Hindlimb muscle (tissue), 1 donor: ENCODE measurements around the gene FCN3. TPM values are rescaled to one million over a fixed set of nuclear protein-coding genes. Genes with fewer than 3 reads are reported as not detected.

ENCODE experiments used
- DNase-seq: peaks from one replicate; pipeline ENCODE4 v3.0.0-alpha.2; 2013
- polyA plus RNA-seq: library from polyadenylated mRNA; unstranded; fragments of 120-200 nt; gene quantifications from one replicate; pipeline ENCODE4 v1.2.1, GENCODE V29; 2013; ENCODE audit not compliant: insufficient read length

FCN3 gene
- polyA plus RNA-seq, 1 donor = 0.50 TPM

DNA sequence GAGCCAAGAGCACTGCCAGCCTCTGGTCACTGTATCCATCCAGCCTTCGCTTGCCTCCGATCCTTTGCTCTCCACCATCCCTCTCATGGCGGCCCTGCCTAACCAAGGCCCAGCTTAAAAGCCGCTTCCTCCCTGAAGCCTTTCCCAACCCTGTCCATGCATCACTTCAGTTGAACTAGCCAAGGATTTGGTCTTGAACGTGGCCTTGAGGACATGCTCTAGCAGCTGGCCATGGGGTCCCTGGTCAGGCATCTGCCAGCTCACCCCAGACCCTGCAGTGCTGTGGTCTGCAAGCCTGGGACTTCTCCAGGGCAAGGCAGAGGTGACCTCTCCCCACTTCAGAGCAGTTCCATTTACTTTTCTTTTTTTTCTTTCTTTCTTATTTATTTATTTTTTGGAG, 37.9 kb downstream of the FCN3 start:
- DNase-seq = no peak

DNA sequence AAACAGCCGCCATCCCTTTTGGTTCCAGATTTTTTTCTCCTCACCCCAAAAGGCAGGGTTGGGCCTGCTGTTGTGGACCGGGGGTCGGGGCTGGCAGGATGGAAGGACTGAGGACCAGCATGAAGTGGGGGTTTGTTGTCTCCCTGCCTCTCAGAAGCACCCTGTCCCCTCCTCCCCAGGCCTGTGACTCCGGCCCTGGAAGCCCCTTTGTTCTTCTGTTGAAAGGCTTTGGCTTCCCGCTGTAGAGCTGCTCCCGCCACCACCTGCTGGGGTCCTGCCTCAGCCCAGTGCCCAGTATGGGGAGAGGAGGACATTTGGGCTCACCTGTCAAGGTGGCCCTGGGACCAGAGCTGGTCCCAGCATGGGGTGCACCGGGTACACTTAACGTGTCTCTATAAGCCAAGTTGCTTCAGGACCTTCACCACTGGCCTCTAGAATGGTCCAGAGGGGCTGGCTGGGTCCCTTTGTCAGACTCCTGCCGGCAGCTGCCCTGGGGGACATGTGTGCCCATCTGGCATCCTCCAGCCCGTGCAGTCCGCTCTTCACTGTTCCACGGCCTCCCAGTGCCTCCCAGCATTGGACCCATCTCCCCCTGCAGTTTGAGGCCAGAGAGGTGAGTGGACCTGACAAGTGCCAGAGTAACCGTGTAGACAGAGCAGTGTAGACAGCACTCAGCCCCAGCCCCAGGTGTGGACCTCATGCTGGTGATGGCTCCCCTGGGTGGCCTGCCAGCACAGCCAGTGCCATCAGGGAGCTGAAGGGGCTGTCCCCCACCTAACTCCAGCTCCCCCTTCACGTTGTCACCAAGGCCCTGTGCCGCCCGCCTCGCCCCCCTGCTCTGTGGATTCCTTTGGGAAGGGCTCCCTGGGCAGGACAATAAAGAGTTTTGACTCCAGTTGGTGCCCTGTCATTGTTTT, 38.9 kb downstream of the FCN3 start:
- DNase-seq = no peak

DNA sequence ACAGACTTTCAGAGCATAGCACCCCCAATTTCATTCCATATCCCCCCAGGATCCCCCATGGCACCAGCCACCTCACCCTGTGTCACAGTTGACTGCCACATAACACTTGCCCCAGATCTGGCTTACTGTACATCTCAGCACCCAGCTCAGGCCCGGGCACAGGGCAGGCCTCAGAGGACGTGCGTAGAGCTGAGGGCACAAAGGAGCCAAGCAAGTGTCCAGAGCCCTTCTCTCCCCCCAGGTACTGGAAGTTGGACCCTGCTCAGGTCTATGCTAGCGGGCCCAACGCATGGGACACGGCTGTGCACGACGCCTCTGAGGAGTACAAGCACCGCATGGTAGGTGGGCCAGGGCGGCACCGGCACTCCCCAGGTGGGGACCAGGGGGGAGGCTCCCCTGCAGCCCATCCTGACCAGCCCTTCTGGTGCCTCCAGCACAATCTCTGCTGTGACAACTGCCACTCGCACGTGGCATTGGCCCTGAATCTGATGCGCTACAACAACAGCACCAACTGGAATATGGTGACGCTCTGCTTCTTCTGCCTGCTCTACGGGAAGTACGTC, 40.8 kb downstream of the FCN3 start:
- no peak for DNase-seq

DNA sequence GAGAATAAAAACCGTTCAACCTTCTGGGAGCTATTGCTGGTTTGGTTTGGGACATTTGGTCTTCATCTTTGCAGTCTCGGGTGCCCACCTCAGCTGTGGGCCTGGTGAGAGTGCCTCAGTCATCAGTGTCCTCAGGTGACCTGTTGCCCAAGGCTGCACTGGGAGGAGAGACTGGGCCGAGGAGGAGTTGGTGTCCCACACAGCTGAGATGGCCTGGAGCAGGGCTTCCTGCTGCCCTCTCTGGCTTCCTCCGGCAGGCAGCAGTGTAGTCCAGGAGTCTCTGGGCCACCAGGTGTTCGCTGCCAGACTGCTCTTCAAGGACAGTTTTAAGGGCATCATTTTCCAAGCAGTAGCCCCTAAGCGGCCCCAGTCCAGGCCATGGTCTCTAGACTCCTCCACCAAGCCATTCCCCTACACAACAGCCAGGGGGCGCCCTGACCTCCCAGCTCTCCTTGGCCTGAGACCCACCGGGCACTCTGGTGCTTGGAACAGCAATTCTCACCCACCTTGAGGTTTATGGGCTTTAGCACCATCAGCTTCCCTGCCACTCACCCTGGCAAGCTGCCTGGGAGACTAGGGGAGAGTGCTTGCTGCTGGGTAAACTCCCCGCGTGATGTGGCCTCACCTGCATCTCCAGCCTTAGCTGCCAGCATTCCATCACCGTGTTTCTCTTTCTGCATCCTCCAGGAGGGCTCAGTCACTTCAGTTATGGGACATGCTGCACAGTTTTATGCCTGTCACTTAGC, 41.9 kb downstream of the FCN3 start:
- DNase-seq = no peak

DNA sequence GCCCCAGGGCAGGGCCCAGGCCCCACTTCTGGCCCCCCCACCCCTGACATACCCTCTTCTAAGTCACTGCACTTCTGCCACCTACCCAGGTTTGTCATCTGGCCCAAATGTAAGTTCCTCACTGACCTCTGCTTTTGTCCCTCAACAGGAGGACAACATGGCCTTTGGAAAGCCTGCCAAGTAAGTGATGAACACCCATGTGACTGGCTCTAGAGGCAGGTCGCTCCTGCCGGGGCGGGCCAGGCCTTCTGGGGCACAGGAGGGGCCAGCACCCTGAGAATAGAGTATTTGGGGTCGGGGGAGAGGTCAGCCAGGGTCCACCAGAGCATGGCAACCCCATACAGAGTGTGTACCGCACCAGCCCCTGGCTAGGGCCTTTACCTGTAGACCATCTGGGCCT, 42.7 kb downstream of the FCN3 start:
- no peak for DNase-seq

DNA sequence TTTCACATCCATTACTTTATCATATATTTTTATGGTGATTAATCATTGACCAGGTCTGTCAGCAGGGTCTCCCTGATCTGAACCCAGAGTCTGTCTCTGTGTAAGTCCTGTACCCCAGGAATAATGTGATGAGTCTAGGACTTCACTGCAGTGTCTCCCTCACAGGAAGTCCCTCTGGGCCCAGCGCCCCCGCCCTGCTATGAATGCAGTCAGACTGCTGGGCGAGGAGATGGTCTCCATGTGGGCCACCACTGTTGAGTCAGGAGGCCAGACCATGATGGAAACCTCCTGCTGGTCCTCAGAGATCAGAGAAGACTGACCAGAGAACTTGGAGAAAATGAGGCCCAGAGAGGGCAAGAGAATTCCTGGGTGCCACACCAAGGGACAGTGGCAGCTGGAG, 43.2 kb downstream of the FCN3 start:
- DNase-seq = no peak

DNA sequence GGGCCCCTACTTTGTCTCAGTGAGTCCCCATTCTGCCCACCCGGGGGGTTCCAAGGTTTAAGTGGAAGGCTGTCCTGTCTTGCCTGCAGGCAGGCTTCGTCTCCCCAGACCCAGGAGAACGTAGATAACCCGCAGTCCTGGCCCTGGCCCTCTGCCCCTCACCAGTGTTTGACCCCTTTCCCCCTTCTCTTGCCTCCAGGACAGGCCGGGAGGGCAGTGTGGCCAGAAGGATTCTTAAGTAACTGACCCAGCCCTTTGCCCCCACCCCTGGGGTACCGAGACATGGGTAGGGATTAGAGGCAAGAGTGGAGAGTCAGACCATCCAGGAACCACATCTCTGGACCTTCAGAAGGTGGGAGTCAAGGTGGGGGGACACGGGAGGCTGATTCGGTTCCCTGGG, 43.8 kb downstream of the FCN3 start:
- DNase-seq = no peak

DNA sequence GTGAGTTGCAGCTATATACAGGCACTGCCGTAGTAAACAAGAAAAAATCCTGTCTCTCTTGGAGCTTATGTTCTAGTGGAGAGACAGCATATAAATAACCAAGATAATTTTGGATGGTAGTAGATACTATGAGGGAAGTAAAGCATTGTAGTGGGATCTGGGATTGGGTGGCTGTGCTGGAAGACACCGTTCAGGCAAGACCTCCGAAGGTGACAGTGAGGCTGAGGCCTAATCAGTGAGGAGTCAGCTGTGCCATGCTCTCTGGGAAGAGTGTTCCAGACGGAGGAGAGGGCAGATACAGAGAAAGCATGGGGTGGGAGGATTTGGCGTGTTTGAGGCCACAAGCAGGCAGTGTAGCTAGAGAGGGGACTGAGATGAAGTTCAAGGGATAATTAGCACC, 46.7 kb downstream of the FCN3 start:
- no peak for DNase-seq

DNA sequence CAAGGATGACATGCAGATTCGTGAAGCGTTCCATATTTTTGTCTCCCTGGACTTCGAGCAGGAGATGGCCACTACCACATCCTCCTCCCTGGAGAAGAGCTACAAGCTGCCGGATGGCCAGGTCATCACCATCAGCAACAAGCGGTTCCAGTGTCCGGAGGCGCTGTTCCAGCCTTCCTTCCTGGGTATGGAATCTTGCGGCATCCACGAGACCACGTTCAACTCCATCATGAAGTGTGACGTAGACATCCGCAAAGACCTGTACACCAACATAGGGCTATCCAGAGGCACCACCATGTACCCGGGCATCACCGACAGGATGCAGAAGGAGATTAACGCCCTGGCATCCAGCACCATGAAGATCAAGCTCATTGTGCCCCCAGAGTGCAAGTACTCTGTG, 49.3 kb downstream of the FCN3 start:
- DNase-seq = no peak

DNA sequence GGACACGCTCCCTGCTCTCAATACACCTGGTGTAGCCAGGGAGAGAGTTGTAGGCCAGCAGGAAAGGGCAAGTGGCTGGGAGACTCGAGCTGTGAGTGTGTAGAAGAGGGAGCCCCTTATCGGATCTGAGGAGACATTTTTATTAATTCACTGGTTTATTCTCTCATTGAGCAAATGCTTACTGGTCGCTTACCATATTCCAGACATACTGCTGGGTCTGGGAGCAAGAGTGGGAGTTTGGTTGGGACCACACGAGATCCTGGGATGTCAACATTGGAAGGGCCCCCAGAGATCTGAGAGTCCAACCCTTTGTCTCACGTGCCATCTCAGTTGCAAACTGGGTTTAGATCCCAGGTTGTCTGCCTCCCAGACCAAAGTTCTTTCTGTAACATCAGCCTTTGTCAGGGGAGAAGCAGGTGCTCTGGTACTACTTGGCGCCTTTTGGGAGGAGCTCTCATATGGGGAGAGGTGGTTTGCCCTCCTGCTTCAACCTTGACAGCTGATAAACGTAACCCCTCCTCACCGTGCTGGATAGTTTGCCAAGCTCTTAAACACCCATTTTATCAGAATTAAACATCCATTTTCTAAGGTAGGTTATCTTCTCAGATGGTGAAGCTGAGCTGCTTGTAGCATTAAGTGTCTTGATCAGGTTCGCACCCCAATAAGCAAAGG, 51.9 kb downstream of the FCN3 start:
- no peak for DNase-seq

DNA sequence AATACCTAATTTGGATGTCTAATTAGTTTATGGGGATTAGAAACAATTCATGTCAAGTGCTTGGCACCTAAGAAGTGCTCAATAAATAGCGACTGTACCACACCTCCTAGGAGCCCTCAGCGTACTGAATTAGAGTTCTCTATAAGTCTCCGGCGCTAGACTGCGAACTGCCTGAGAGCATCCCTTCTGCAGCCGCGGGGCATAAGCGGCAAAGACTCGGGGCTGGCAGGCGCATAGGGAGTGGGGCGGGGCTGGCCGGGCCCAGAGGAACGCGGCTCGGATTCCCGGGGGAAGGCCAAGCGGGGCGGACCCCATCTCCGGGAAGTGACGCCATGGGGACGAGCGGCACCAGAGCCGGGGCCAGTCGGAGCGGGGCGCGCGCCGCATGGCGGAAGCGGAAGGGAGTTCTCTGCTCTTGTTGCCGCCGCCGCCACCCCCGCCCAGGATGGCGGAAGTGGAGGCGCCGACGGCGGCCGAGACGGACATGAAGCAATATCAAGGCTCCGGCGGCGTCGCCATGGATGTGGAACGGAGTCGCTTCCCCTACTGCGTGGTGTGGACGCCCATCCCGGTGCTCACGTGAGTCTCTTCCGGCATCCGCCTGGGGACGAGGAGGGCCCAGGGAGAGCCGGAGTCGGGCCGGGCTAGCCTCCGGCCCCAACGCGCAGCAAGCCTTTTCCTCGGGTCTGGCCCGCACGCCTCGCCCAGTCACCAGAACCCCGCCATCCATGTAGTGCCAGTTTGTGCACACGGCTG, 52.6 kb downstream of the FCN3 start, which contains the start of gene TMEM222:
Gene TMEM222, plus strand, starts transcription at position 351 of the 756 bp plus-strand sequence. Its CDS starts 35 bp downstream, at position 386.
- DNase-seq = peak; percentile 97

Other genes starting within 250 kb of the FCN3 start
- gene SLC9A1, start 219.7 kb downstream of the FCN3 start, polyA plus RNA-seq = 12.8 TPM
- 33.4 TPM for gene WDTC1, start 140.2 kb downstream of the FCN3 start, polyA plus RNA-seq
- 25.5 TPM for gene TMEM222, start 52.7 kb downstream of the FCN3 start, polyA plus RNA-seq
- gene SYTL1, start 32.8 kb downstream of the FCN3 start, polyA plus RNA-seq = 1.5 TPM
- gene MAP3K6, start 7.9 kb downstream of the FCN3 start, polyA plus RNA-seq = 14.9 TPM
- gene CD164L2, start 8.5 kb upstream of the FCN3 start, polyA plus RNA-seq = not detected
- gene GPR3, start 17.8 kb upstream of the FCN3 start, polyA plus RNA-seq = 0.49 TPM
- gene WASF2, start 115.3 kb upstream of the FCN3 start, polyA plus RNA-seq = 79.4 TPM
- gene AHDC1, start 229.3 kb upstream of the FCN3 start, polyA plus RNA-seq = 128 TPM